Hypothalamus (tissue), 51 donors: Measurements from ENCODE around the gene SYT9.
"Not testable (repeated sequence)": the region's sequence is repeated elsewhere in the genome, so short reads cannot be mapped to it uniquely, and the experiment has no call there.

ENCODE experiments used
- DNase-seq, 51 donors: peaks; one replicate each; lab custom pipeline; 2025; lab: John Stamatoyannopoulos, UW

SYT9 gene

GRCh38 chr11:7335442-7335841, 83.7 kb downstream of the SYT9 start:
- not testable (repeated sequence) for DNase-seq

- no peak for DNase-seq
Observed at GRCh38 chr11:7341551-7341950, 89.8 kb downstream of the SYT9 start.

- no peak for DNase-seq
Observed at GRCh38 chr11:7347611-7348431, 96.1 kb downstream of the SYT9 start.

GRCh38 chr11:7348432-7349304, 97.0 kb downstream of the SYT9 start:
- DNase-seq = no peak

GRCh38 chr11:7351228-7351627, 99.5 kb downstream of the SYT9 start:
- DNase-seq = no peak

GRCh38 chr11:7353100-7353499, 101.4 kb downstream of the SYT9 start:
- no peak for DNase-seq

GRCh38 chr11:7364660-7365059, 113.0 kb downstream of the SYT9 start:
- DNase-seq = no peak

- DNase-seq = no peak
Observed at GRCh38 chr11:7367803-7368202, 116.1 kb downstream of the SYT9 start.

- DNase-seq = no peak
Observed at GRCh38 chr11:7376386-7376785, 124.7 kb downstream of the SYT9 start.

- DNase-seq = no peak
Observed at GRCh38 chr11:7381937-7382336, 130.2 kb downstream of the SYT9 start.

GRCh38 chr11:7383406-7383805, 131.7 kb downstream of the SYT9 start:
- no peak for DNase-seq

GRCh38 chr11:7384691-7385090, 133.0 kb downstream of the SYT9 start:
- no peak for DNase-seq

GRCh38 chr11:7385532-7385931, 133.8 kb downstream of the SYT9 start:
- no peak for DNase-seq

GRCh38 chr11:7413961-7414915, 162.5 kb downstream of the SYT9 start:
- DNase-seq = no peak

- DNase-seq = no peak
Observed at GRCh38 chr11:7414973-7415817, 163.5 kb downstream of the SYT9 start.

- DNase-seq = no peak
Observed at GRCh38 chr11:7416080-7416479, 164.4 kb downstream of the SYT9 start.

- no peak for DNase-seq
Observed at GRCh38 chr11:7417328-7417727, 165.6 kb downstream of the SYT9 start.

- no peak for DNase-seq
Observed at GRCh38 chr11:7418061-7418460, 166.4 kb downstream of the SYT9 start.

- no peak for DNase-seq
Observed at GRCh38 chr11:7418906-7419305, 167.2 kb downstream of the SYT9 start.

- no peak for DNase-seq
Observed at GRCh38 chr11:7421136-7421535, 169.4 kb downstream of the SYT9 start.
